Endometrium (tissue), 2 donors: ENCODE data around the gene TCEA3.

Experiments used
- FAIRE-seq: peaks from 2 replicates; lab custom pipeline; 2012; peaks lifted over from hg19 to GRCh38; lab: Jason Lieb, UNC
- donor health status: control.
- donor health status: control.

The TCEA3 gene

DNA sequence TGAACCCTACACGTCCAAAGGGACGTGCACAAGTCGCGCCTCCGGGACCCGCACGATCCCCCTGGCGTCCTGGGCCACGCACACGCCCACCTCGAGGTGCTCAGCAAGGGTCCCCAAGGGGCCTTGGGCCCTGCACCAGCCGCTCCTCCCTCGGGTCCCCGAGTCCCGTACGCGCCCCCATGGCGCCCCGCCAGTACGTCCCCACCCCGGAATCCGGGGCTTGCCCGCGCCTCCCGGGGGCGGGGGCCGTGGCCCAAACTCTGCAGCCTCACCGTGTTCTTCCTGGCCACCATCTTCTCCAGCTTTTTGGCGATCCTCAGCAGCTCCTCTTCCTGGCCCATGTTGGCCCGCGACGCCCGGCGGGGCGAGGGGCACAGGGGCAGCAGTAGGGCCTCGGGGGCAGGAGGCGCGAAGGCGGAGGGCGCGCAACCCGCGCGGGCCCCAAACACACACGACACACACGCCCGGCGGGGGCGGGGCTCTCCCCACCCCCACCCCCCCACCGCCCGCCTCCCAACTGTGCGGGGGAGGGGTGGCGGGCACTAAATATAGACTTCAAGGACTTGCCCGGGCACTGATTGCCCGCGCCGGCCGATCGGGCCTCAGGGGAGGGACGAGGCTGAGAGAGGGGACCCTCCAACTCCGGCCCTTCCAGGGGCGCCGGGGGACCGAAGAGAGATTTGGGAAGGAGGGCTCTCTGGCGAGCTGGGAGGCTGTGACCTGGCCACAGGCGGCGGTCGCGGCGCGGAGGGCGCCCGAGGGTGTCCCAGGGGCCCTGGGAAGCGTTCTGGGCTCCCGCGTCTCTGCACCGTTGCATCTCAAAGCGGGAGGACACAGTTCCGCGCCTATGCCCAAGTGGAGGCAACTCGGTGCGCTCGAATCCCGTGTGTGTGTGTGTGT lies at the start of gene TCEA3:
Gene TCEA3, minus strand, starts transcription at position 456 of the 900 bp plus-strand sequence. Its CDS starts 115 bp downstream, at position 341.
- no peak for FAIRE-seq

DNA sequence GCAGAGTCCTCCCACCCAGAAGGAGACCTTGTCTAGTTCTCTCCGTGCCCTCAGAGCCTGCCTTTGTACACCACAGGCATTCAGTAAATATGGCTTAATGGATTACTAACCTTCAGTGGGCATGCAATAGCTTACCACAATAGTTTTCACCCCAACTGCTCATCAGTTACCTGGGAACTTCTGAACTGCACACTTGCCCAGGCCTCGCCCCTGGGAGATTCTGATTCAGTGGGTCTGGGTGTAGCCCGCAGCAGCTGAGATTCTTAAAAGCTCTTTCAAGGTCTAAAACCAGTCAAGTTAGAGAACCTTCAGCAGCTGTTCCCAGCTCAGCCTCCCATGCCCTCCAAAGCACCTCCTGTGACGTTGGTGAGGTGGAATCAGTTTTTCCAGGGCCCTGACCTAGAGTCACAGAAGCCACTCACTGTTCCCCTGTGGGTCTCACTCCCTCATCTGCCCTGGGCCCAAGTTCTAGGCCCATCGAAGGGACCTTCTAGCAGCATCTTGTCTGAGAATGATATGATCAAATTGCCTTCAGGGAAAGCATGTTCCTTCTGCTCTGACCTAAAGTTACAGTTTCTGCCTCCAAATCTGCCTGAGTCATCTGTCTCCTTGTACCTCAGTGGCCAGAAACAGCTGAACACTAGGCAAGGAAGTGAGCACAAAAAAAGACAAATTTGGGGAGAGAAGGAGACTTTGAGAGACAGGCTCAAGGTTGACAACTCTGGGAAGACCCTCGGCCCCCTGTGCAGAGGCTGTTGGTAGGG lies 48.7 kb upstream of the TCEA3 start:
- FAIRE-seq: no peak

DNA sequence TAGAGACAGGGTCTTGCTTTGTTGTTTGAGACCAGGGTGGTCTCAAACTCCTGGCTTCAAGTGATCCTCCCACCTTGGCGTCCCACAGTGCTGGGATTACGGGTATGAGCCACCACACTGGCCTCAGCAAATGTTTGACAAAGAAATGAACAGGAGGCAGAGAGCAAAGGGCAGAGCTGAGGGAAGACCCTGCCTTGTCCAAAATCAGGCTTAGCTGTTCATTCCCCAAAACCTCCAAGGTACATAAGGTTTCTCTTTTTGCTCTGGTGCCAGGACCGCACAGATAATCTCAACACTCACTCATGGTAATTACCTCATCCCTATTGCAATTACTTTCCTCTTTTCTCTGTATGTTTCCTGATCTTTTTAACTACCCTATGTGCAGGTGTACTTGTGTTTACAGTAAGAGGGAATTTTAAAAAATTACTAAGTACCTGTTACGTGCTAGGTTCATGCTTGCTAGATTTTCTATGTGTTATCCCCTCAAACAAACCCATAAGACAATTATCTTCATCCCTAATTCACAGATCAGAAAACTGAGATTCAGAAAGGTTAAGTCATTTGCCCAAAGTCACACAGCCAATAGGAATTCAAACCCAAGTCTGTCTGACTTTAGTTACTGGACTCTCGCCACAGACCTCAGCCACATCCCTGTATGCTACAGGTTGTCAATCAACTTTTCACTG lies 47.9 kb upstream of the TCEA3 start:
- no peak for FAIRE-seq

GRCh38 chr1:23471473-23472075 lies 47.0 kb upstream of the TCEA3 start:
- FAIRE-seq: no peak

GRCh38 chr1:23470282-23471070 lies 45.9 kb upstream of the TCEA3 start:
- no peak for FAIRE-seq

- FAIRE-seq: no peak
Measured at GRCh38 chr1:23469372-23469982, 44.9 kb upstream of the TCEA3 start.

DNA sequence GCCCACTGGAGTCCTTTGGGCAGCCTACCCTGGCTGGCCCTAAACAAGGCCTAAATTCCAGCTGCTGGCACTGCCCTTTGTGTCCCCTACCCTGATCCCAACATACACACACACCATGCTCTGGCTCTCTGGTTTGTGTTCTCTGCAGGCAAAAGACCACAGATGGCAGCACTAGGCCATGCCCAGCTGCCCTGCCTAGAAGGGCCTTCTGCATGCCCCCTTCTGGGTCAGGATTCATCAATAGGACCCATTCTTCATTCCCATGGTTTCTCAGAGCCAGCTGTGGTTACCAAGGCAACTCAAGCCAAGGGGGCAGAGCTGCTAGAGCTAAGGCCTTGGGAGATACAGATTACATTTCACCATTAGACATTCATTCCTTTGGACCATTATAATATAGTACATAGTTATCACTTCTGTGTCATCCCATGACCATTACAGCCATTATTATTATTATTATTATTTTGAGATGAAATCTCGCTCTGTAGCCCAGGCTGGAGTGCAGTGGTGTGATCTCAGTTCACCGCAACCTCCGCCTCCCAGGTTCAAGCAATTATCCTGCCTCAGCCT lies 42.0 kb upstream of the TCEA3 start:
- no peak for FAIRE-seq

GRCh38 chr1:23463286-23463685 lies 38.7 kb upstream of the TCEA3 start:
- no peak for FAIRE-seq

DNA sequence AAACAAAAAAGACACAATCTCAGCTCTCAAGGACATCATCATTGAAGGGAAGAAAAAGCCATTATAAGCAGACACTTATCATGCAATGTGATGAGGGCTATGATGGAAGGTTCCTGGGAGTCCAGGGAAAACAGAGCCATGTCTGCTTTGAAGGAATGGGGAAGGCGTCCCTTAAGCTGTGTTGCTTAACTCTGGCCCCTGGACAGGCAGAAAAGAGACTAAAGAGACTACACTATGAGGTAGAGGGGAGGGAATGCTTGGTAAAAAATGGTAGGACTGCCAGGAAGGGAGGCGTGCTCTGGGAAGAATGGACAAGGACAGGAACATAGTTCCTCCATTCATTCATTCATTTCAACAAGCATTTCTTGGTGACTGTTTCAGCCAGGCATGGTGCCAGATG lies 38.2 kb upstream of the TCEA3 start:
- FAIRE-seq: no peak

DNA sequence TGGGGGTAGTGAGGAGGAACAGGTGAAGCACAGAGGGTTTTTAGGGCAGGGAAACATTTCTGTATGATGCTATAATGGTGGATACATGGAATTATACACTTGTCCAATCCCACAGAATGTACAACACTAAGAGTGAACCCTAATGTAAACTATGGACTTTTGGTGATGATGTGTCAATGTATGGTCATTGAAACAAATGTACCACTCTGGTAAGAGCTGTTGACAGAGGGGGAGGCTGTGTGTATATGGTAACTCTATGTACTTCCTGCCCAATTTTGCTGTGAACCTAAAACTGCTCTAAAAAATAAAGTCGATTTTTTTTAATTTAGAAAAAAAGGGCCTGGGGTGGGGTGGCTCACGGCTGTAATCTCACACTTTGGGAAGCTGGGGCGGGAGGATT lies 36.5 kb upstream of the TCEA3 start:
- no peak for FAIRE-seq

- no peak for FAIRE-seq
Measured at GRCh38 chr1:23460519-23460918, 36.0 kb upstream of the TCEA3 start.

- FAIRE-seq: no peak
Measured at GRCh38 chr1:23459338-23459757, 34.8 kb upstream of the TCEA3 start.

- FAIRE-seq: no peak
Measured at GRCh38 chr1:23456226-23456625, 31.7 kb upstream of the TCEA3 start.

DNA sequence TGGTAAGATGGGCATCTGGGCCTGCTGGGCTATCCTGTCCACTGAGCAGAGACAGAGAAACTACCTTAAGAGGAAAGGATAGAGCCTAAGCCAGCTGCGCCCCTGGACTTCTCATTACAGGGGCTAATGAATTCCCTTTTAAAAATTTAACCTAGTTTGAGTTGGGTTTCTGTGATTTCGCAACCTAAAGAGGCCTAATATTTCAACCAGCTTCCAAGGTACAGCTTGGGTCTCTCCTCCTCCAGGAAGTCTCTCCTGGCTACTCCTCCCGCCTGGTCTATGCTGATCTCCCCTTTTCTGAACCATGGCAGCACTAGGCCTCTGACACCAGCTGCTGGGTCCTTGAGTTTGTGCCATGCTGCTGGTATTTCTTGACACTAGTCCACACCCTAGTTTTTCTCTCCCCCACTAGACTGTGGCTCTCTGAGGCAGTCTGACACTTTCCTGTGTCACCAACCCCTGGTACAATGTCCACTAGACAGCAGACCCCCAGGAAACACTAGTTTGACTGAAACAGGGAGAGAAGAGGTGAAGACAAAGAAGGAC lies 29.0 kb upstream of the TCEA3 start:
- FAIRE-seq: no peak

- no peak for FAIRE-seq
Measured at GRCh38 chr1:23452011-23452411, 27.5 kb upstream of the TCEA3 start.

DNA sequence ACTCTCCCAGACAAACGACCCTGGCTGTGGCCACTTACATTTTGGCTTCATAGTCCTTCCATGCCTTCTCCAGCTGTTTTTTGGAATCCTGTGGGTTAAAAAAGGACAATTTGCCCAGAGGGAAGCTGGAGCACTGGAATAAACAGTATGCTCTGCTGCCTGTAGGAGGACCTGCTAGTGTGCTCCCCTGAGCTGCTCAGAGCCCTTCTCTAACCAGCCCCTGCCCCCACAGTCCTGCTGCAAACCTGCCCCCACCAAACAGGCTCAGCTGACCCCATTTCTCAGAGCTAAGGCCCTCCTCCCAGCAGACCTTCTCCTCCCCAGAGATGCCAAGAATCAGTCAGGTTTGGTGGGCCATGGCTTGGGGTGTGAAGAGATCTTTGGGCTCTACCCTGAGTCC lies 26.9 kb upstream of the TCEA3 start:
- FAIRE-seq: no peak

DNA sequence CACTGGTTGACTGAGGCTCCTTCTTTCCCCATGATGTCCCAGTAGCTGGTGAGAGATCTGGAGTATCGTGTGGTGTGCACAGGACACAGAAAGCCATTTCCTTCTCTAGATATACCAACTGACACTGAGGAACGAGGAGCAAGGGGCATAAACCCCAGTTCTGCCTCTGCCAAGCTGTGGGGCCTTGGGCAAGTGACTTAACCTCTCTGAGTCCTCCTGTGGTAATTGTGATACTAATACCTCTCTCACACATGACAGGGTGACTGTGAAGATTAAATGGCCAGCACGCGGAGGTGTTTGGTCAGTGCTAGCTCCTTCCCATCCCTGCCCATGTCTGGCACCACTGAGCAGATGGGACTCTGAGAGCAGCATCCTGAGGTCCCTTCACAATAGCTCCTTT lies 26.3 kb upstream of the TCEA3 start:
- no peak for FAIRE-seq

- FAIRE-seq: no peak
Measured at GRCh38 chr1:23449958-23450357, 25.4 kb upstream of the TCEA3 start.

DNA sequence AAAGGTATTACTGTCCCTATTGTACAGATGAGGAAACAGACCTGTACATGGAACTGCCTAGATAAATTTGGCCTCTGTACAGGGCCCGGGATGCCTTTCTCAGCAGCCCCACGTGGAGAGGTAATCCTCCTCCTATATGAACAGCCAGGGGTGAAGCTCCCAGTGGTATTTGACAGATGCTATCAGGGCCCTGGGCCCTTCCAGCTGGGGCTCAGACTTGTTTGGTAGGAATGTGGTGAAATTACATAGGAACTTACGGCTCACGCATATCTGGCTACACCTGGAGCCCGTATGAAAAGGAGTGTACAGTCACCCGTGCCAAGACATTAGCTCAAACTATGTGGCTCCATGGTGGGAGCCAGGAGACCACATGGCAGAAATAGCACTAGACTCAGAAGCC lies 24.8 kb upstream of the TCEA3 start:
- FAIRE-seq: no peak

- FAIRE-seq: no peak
Measured at GRCh38 chr1:23448846-23449245, 24.3 kb upstream of the TCEA3 start.
